Measurements from ENCODE around the gene POLR3E.
"Not testable (repeated sequence)": the region's sequence is repeated elsewhere in the genome, so short reads cannot be mapped to it uniquely, and the experiment has no call there.

Gene POLR3E

DNA sequence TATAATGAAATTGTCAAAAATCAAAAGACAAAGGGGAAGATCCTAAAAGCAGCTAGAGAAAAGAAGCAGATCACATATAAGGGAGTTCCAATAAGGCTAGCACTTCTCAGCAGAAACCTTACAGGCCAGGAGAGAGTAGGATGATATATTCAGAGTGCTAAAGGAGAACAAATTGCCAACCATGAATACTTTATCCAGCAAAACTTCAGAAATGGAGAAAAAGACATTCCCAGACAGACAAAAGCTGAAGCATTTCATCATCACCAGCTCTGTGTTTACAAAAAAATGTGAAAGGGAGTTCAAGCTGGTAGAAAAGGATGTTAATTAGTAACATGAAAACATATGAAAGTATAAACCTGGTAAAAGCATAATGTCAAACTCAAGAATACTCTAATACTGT is 39.8 kb downstream of the POLR3E start:
- DNase-seq = no peak

DNA sequence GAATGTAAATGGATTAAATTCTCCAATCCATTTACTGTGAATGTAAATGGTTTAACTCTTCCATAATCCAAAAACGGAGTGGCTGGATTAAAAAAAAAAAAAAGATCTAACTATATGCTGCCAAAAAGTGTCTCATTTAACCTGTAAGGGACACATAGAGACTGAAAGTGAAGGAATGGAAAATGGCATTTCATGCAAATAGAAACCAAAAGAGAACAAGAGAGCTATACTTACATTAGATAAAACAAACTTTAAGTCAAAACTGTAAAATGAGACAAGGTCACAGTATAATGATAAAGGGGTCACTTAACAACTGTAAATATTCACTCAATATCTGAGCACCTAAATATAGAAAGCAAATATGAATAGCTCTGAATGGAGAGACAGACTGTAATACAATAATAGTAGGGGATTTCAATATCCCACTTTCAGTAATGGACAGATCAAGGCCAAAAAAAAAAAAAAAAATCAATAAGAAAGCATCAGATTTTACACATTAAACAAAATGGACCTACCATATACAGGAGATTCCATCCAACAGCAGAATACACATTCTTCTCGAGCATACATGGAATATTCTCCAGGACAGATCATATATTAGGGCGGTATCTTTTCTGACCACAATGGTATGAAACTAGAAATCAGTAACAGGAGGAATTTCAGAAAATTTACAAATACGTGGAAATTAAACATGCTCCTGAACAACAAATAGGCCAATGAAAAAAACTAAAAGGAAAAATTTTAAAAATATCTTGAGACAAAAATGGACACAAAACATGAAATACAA is 40.8 kb downstream of the POLR3E start:
- DNase-seq = no peak

DNA sequence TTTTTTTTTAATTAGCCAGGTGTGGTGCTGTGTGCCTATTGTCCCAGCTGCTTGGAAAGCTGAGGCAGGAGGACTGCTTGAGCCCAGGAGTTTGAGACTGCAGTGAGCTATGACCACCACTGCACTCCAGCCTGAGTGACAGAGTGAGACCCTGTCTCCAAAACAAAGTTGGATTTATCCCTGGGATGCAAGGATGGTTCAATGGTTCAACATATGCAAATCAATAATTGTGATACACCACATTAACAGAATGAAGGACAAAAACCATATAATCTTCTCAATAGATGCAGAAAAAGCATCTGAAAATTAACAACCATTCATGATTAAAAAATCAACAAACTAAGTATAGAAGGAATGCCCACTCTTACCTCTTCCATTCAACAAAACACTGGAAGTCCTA is 43.7 kb downstream of the POLR3E start:
- no peak for DNase-seq

DNA sequence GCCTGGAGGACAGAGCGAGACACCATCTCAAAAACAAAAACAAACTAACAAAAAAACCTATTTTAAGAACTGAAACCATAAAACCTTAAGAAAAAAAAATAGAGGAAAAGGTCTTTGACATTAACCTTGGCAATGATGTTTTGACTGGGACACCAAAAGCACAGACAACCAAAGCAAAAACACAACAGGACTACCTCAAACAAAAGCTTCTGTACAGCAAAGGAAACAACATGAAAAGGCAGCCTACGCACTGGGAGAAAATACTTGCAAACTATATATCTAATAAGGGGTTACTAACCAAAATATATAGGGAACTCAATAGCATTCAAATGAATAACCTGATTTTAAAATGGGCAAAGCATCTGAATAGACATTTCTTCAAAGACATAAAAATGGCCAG is 44.9 kb downstream of the POLR3E start:
- no peak for DNase-seq

DNA sequence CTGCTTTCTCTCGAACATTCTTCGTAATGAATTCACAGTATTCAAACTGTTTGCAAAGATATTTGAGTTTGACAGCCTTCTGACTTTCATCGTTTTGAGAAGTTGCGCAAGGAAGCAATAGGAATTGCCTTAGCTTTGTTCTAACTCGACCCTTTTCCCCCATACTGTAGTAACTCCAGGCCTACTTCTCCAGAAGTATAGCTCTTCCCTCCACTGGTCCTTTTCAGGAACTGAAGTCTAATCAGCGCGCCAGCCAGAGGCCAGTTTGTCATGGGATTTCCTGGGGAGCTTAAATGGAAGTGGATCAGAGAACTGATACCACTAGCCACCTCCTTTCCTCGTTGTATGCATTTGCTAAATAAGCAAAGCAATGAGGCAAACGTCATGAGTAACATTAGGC is 49.3 kb downstream of the POLR3E start:
- DNase-seq = no peak

DNA sequence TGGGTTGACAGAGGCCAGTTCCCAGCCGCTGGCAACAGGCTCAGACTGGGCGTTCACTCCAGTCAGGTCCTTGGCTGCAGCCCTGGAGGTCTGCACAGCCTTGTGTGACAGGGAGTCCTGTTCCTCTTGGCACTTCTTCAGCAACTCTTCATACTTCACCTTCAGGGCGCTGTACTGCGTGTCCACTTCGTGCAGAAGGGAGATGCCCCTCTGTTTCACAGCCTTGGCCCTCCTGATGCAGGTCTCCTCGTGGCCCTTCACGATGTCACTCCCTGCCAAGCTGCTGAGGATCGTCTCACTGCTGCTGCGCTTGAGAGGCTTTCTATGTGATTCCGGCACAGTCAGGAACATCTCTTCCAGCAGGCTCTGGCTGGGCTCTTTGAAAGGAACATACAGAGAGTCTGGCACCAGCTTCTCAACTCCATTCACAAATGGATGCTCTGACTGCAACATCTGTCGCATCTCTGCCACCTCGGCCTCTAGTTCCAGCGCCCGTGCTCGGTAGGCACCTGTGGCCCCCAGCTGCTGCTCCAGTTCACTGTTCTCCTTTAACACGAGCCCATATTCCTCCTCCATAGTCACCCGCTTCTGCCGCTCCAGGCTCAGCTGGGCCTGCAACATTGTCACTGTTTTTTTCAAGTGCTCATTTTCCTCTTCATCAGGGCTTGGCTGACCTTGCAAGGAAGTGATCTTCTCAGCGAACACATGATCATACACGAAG is 50.1 kb downstream of the POLR3E start:
- DNase-seq = no peak

DNA sequence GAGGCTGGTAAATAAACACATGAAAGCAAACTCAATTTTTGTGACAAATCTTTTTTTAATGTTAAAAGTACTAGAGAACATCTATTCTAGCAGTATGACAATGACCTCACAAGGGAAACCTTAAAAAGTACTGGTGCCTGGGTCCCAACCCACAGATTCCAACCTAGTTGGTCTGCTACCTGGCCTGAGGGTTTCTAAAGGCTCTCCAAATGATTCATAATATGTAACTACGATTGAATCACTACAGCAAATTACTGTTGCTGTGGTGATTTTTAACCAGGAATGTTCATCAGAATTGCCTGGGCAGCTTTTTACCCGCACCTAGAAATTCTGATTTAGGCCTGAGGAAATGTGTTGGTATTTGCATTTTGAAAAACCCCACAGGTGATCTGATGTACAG is 51.1 kb downstream of the POLR3E start:
- DNase-seq = no peak

DNA sequence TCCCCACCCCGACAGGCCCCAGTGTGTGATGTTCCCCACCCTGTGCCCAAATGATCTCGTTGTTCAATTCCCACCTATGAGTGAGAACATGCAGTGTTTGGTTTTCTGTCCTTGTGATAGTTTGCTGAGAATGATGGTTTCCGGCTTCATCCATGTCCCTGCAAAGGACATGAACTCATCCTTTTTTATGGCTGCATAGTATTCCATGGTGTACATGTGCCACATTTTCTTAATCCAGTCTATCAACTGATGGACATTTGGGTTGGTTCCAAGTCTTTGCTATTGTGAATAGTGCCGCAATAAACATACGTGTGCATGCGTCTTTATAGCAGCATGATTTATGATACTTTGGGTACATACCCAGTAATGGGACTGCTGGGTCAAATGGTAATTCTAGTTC is 53.8 kb downstream of the POLR3E start:
- not testable (repeated sequence) for DNase-seq

DNA sequence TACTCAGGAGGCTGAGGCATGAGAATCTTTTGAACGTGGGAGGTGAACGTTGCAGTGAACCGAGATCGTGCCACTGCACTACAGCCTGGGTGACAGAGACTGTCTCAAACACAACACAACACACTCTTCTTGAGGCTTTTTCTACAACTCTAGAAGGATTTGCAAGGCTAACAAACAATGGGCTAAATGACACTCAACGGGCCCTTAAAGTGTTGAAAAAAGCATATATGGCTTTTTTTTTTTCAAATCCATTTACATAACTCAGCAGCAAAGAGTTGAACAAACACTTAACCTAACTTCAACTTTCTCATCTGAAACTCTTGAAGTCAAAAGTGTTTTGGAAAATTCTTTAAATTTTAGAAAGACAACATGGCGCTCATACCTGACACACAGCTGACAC is 54.9 kb downstream of the POLR3E start:
- DNase-seq = no peak

DNA sequence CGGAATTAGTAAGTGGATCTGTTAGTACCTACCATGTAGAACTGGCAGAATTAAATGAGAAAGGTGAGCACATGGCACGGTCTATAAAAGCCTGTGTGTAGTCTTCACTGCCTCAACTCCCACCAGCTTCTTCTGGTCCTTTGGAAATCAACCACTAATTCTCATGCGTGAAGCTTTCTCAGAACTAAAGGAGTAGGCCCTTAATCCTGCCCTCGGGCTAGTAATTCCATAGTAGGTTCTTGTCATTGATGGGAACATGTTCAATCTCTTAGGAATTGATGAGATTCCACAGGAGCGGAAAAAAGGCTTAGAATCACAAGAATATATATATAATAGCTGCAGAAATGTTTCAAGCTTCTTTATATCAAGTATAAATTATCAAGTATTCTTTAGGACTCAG is 55.5 kb downstream of the POLR3E start:
- no peak for DNase-seq

DNA sequence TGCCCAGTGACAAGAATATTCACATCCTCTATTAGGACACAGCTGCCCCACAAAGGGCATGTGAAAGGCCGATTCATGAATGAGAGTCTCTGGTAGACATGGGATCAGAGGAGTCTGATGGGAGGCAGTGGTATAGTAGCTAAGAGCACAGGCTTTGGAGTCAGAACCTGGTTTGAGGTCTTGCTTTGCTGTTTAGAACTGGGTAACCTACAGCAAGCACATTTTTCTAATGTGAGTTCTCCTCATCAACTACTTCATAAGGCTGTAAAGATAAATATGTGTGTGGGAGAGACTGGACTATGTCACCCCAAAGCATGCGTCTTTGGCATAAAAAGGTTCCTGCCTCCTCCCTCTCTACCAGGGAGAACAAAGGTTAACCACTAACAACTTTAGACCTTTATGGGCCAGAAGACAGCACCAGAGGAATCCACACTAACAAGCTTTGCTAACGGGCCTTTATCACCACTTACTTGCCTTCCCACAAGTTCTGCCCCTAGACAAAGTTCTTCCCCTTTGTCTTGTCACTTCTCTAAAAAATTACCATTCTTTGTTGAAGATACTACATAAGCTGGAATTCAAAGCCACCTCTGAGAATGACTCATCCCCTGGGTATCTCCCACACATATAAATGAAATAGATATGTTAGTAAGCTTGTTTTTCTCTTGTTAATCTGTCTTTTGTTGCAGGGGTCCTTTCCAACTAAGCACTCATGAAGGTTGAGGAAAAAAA is 56.1 kb downstream of the POLR3E start:
- DNase-seq = no peak

DNA sequence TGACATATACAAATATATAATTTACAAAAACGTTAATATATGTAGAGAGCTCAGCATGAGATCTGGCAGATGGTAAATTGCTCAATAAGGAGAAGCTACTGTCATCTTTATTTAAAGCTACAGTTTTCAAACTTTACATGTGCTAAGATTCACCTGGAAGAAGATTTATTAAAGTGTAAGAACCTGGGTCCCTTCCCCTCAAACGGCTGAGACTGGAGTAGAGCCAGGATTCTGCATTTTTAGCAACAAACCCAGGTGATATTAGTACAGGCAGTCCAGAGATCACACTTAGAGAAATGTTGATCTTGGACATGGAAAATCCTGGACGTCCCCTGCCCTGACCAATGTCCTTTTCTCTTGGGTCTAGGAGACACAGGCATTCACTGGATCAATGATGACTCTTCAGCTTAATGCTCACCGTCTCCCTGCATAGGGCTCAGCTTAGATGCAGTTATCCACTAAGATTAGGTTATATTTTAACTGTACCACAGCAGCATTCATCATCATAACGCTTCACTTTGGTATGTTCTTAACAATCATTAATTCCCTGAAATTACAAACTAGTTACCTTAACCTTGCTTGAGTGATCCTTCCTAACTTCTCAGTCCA is 56.8 kb downstream of the POLR3E start:
- no peak for DNase-seq

DNA sequence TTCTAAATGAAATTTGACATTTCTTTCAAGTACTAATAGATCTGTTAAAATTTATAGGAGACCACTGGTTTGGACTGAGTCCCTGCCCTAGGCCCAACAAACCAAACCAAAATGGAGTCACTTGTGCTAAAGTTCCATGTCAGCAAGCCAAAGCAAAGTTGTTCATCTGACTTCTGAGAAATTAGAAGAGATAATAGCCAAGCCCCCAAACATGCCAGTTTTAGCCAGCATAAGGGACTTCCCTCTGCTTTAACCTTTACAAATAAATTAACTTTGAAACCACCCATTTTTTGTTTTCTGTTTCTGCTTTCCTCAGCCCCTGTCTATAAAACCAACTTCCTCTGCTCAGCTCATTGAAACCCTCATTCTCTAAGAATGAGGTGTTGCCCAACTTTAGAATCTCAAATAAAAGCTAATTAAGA is 58.3 kb downstream of the POLR3E start:
- no peak for DNase-seq

DNA sequence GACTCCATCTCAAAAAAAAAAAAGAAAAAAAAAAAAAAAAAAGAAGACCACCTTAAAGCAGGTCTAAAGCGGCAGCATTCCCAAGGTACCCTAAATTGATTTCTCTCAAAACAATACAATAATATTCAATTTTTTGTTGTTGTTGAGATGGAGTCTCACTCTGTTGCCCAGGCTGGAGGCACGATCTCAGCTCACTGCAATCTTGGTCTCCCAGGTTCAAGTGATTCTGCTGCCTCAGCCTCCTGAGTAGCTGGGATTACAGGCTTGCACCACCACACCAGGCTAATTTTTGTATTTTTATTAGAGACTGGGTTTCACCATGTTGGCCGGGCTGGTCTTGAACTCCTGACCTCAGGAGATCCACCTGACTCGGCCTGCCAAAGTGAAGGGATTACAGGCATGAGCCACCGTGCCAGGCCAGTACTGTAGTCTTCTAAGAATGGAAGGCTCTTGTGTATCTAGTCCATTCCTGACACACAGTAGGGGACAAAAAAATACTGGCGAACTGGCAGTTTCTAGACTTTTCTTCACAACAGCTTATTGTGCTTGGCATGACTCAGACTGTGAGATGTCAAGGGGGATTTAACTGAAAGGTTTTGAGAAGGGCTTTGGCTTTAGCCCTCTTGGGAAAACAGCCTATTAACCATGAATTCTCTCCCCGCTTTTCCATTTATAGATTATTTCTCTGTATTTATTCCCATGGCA is 59.9 kb downstream of the POLR3E start:
- no peak for DNase-seq

DNA sequence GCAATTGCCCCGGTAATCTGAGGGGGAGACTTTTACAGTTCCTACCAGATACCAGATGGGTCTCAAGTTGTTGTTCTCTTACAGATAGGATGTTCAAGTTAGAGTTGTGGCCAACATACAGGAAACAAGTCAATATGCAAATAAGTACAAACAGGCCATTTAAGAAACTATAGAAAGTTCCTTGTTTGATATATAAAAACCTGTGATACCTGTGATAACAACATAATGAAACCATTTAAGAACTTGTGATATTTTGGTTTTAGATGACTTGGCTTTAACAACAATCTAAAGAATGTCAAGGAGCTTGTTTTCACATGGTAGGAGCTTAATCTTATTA is 60.4 kb downstream of the POLR3E start:
- DNase-seq = no peak

DNA sequence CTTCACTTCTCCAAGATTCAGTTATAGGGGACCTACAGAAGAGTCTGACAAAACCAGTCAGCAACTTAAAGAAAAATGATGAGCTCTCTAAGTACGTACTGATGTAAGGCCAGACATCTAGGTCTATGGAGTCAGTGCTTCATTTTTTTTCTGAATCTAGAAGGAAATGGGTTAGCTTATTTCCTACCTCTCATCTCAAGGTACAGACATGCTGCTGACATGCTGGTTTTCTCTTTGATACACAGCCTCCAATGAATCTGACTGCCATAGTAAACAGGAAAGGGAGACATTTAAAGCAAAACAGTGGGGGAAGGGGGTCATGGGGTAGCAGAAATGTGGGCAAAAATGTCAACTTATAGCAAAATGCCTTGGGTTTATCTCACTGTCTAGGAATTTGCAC is 60.8 kb downstream of the POLR3E start:
- DNase-seq = no peak

DNA sequence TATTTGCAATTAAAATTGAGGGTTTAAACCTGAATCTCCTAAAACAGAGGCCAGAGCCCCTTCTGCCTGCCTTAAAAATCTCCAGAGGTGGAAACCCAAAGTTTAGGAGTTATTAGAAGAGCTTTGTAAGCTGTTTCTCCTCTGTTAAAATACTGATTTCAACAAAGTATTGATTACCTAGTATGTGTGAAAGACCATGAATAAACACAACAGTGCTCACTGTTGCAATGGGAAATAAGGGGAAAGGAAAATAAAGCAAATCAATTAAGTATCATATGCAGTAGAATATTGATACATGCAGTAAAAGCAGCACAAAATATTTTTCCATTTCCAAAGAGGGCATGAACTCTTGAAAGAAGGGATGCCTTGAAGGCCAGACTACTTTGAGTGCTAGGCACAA is 62.5 kb downstream of the POLR3E start:
- no peak for DNase-seq

DNA sequence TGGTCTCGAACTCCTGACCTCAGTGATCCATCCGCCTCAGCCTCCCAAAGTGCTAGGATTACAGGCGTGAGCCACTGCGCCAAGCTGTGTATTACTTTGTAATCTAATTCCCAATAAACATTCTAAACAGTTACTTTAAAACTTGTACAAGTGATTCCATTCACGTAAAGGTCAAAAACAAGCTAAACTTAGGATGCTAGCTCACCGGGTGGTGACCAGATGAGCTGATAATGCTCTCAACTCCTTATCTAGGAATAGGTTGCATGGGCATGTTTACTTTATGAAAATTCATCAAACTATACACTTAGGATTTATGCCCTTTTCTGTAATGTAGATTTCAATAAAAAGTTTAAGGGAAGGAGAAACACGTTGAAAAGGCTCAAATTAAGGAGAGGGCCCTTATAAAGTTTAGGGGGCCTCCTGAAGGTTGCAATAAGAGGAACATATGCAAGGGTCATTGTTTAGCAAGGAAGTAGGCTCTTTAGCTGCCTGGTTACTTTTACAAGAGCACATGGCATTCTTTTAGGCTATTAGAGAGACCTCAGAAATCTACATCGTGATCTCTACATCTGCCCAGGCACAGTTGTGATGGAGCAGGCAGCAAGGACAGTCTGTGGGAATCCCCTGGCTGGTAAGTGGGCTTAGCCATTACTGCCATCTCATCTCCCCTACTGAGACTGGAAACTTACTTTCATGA is 63.9 kb downstream of the POLR3E start:
- DNase-seq = no peak

DNA sequence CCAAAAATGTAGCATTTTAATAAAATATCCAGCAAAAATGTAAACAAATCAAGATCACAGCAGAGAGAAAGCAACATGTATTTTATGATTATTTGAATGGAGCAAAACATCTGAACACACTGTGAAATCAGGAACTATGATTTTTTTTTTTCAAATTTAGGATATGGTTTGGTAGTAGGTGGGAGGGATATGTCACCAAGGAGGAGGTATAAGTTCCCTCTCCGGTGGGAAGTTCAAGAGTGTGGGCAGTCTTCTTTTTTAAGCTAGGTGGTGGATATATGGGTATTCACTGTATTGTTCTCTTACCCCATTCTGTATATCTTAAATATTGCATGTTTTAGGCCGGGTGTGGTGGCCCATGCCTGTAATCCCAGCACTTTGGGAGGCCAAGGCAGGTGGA is 67.0 kb downstream of the POLR3E start:
- DNase-seq = no peak

DNA sequence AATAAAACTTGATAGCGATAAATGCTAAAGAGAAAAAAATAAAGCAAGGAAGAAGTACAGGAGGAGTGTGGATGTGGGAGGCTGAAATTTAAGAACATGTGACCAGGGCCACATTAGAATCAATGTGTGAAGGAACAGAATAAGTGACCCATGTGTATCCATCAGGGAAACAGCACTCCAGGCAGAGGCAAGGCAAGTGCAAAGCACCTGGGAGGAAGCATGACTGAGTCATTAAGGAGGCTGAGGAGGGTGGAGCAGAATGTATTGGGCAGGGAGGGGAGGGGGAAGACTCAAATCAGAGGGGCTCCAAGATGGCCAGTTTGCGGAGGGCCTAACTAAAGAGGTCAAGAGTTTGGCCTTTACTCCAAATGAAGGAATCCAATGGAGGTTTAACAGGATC is 69.2 kb downstream of the POLR3E start:
- DNase-seq = no peak

DNA sequence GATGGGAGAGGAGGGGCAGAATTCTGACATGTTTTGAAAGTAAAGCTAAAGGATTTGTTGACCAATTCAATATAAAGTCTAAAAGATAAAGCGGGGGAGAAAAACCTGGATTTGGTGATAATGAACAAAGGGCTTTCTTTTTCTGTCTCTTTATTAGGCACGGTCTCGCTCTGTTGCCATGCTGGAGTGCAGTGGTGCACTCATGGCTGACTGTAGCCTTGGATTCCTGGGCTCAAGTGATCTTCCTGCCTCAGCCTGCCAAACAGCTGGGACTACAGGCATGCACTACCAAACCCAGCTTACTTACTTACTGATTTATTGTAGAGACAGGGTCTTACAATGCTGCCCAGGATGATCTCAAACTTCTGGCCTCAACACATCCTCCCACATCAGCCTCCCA is 69.7 kb downstream of the POLR3E start:
- DNase-seq = no peak

DNA sequence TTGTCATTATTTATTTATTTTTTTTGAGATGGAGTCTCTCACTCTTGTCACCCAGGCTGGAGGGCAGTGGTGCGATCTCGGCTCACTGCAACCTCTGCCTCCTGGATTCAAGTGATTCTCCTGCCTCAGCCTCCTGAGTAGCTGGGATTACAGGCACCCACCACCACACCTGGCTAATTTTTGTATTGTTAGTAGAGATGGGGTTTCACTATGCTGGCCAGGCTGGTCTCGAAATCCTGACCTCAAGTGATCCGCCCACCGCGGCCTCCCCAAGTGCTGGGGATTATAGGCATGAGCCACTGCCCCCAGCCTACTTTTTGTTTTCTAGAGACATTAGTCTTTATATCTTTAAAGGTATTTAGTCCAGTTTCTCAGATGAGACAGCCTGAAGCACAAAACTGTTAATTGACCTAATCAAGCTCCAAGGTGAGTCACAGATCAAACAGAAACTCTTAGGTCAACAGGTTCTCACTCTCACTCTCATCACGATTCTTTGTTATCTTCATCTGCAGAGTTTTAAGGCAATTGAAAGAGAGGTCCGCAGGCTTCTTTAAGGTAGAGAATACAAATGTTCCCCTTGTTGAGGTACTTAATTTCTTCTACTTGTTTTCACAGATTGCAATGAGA is 71.1 kb downstream of the POLR3E start:
- DNase-seq = not testable (repeated sequence)

Measured in activated effector memory CD4-positive, alpha-beta T cell treated with Interleukin-2 at 50 U/mL for 16 hours (primary cell).